GM18858 (cell line): ENCODE data around the gene AGFG1.

Source experiments
- ATAC-seq: cut with Tn5 transposase; IDR thresholded peaks from one replicate; pipeline ENCODE4 v1.9.1; 2021; ENCODE audit not compliant: unreplicated experiment

The AGFG1 gene

GRCh38 chr2:227471924-227472264 lies at the start of gene AGFG1:
Gene AGFG1 (plus strand): TSS chr2:227472156. CDS start chr2:227472422, 266 bp downstream.
- peak; percentile 75 for ATAC-seq

- ATAC-seq, result no peak
Measured at GRCh38 chr2:227423656-227424499, 48.1 kb upstream of the AGFG1 start.

- ATAC-seq, result no peak
Measured at GRCh38 chr2:227428731-227429285, 43.1 kb upstream of the AGFG1 start.

- no peak for ATAC-seq
Measured at GRCh38 chr2:227430639-227431038, 41.3 kb upstream of the AGFG1 start.

- no peak for ATAC-seq
Measured at GRCh38 chr2:227433171-227433570, 38.8 kb upstream of the AGFG1 start.

- ATAC-seq, result no peak
Measured at GRCh38 chr2:227436436-227437174, 35.4 kb upstream of the AGFG1 start.

- no peak for ATAC-seq
Measured at GRCh38 chr2:227439214-227439613, 32.7 kb upstream of the AGFG1 start.

- no peak for ATAC-seq
Measured at GRCh38 chr2:227442639-227443038, 29.3 kb upstream of the AGFG1 start.

- ATAC-seq, result no peak
Measured at GRCh38 chr2:227443889-227444568, 27.9 kb upstream of the AGFG1 start.

- no peak for ATAC-seq
Measured at GRCh38 chr2:227447606-227448005, 24.4 kb upstream of the AGFG1 start.

- no peak for ATAC-seq
Measured at GRCh38 chr2:227450311-227450841, 21.6 kb upstream of the AGFG1 start.

- no peak for ATAC-seq
Measured at GRCh38 chr2:227450926-227451654, 20.9 kb upstream of the AGFG1 start.

GRCh38 chr2:227451655-227451992 lies 20.3 kb upstream of the AGFG1 start:
- ATAC-seq, result no peak

GRCh38 chr2:227453810-227454209 lies 18.1 kb upstream of the AGFG1 start:
- ATAC-seq, result no peak

- ATAC-seq, result no peak
Measured at GRCh38 chr2:227454323-227454860, 17.6 kb upstream of the AGFG1 start.

- ATAC-seq, result no peak
Measured at GRCh38 chr2:227455200-227455599, 16.8 kb upstream of the AGFG1 start.

- no peak for ATAC-seq
Measured at GRCh38 chr2:227456102-227456501, 15.9 kb upstream of the AGFG1 start.

- no peak for ATAC-seq
Measured at GRCh38 chr2:227456772-227457171, 15.2 kb upstream of the AGFG1 start.

- ATAC-seq, result no peak
Measured at GRCh38 chr2:227460070-227460485, 11.9 kb upstream of the AGFG1 start.

GRCh38 chr2:227460833-227461232 lies 11.1 kb upstream of the AGFG1 start:
- ATAC-seq, result no peak
